H9 (cell line): ENCODE results near the gene RERE. TPM values are rescaled to one million over a fixed set of nuclear protein-coding genes. Genes with fewer than 3 reads are reported as not detected.

ENCODE experiments used
- DNase-seq: peaks from one replicate; pipeline ENCODE4 v3.0.0-alpha.2; 2017
- H2AFZ ChIP-seq: one replicate; pipeline ENCODE4 v1.6.1; 2013; ENCODE audit warnings: mild to moderate bottlenecking, low read length, control low read depth, moderate library complexity
- H2AK5ac ChIP-seq: 2 replicates; pipeline ENCODE4 v1.6.1; 2013; ENCODE audit warnings: low read length, control low read depth, mixed read lengths; ENCODE audit not compliant: insufficient read length
- H2BK120ac ChIP-seq: one replicate; pipeline ENCODE4 v1.6.1; 2013; ENCODE audit warnings: low read depth, mild to moderate bottlenecking, low read length, control low read depth, inconsistent platforms; ENCODE audit not compliant: poor library complexity, severe bottlenecking
- H2BK12ac ChIP-seq: 2 replicates; pipeline ENCODE4 v1.6.1; 2013; ENCODE audit warnings: low read length, control low read depth, mixed read lengths, low read depth; ENCODE audit not compliant: insufficient read length
- H2BK15ac ChIP-seq: 2 replicates; pipeline ENCODE4 v1.6.1; 2013; ENCODE audit warnings: low read depth, low read length, control low read depth
- H2BK20ac ChIP-seq: one replicate; pipeline ENCODE4 v1.6.1; 2013; ENCODE audit warnings: low read depth, mild to moderate bottlenecking, low read length, control low read depth, inconsistent platforms; ENCODE audit not compliant: poor library complexity, severe bottlenecking
- H2BK5ac ChIP-seq: 2 replicates; pipeline ENCODE4 v1.6.1; 2013; ENCODE audit warnings: low read length, control low read depth, mixed read lengths; ENCODE audit not compliant: insufficient read length
- H3K14ac ChIP-seq: 2 replicates; pipeline ENCODE4 v1.6.1; 2013; ENCODE audit warnings: low read length, control low read depth; ENCODE audit not compliant: insufficient read depth
- H3K18ac ChIP-seq: 2 replicates; pipeline ENCODE4 v1.6.1; 2013; ENCODE audit warnings: low read depth, mild to moderate bottlenecking, mixed read lengths, low read length, control low read depth; ENCODE audit not compliant: insufficient read length
- H3K23ac ChIP-seq: 2 replicates; pipeline ENCODE4 v1.6.1; 2013; ENCODE audit warnings: low read length, control low read depth, mixed read lengths, low read depth; ENCODE audit not compliant: insufficient read length
- H3K23me2 ChIP-seq: 2 replicates; pipeline ENCODE4 v1.6.1; 2013; ENCODE audit warnings: low read depth, mild to moderate bottlenecking, mixed read lengths, low read length, control low read depth; ENCODE audit not compliant: insufficient read length, poor library complexity, severe bottlenecking
- H3K27ac ChIP-seq: 2 replicates; pipeline ENCODE4 v1.5.1; 2013; ENCODE audit warnings: low read length, control low read depth, mixed read lengths, low read depth; ENCODE audit not compliant: insufficient read length
- H3K27me3 ChIP-seq: 2 replicates; pipeline ENCODE4 v1.6.1; 2013; ENCODE audit warnings: low read length, control low read depth, inconsistent platforms; ENCODE audit not compliant: insufficient read depth
- H3K4ac ChIP-seq: 2 replicates; pipeline ENCODE4 v1.6.1; 2013; ENCODE audit warnings: low read depth, mild to moderate bottlenecking, control low read depth, inconsistent platforms, low read length, moderate library complexity
- H3K4me1 ChIP-seq: 2 replicates; pipeline ENCODE4 v1.6.1; 2013; ENCODE audit warnings: low read length, control low read depth, inconsistent platforms; ENCODE audit not compliant: insufficient read depth
- H3K4me2 ChIP-seq: 2 replicates; pipeline ENCODE4 v1.6.1; 2013; ENCODE audit warnings: low read length, control low read depth, mixed read lengths; ENCODE audit not compliant: insufficient read length, insufficient read depth
- H3K56ac ChIP-seq: 2 replicates; pipeline ENCODE4 v1.6.1; 2013; ENCODE audit warnings: low read depth, mild to moderate bottlenecking, mixed read lengths, low read length, control low read depth; ENCODE audit not compliant: insufficient read length
- H3K79me1 ChIP-seq: 2 replicates; pipeline ENCODE4 v1.6.1; 2013; ENCODE audit warnings: low read depth, mild to moderate bottlenecking, moderate library complexity, low read length, control low read depth, inconsistent platforms; ENCODE audit not compliant: insufficient read depth, poor library complexity, severe bottlenecking
- H3K79me2 ChIP-seq: 2 replicates; pipeline ENCODE4 v1.6.1; 2013; ENCODE audit warnings: low read length, control low read depth, inconsistent platforms; ENCODE audit not compliant: insufficient read depth
- H3K9ac ChIP-seq: 2 replicates; pipeline ENCODE4 v1.6.1; 2013; ENCODE audit warnings: low read length, control low read depth, mixed read lengths; ENCODE audit not compliant: insufficient read length; ENCODE audit errors: extremely low read depth
- H3K9me3 ChIP-seq: one replicate; pipeline ENCODE4 v1.6.1; 2013; ENCODE audit warnings: low read depth, low read length, inconsistent platforms; ENCODE audit not compliant: control insufficient read depth
- H3T11ph ChIP-seq: one replicate; pipeline ENCODE4 v1.6.1; 2013; ENCODE audit warnings: mild to moderate bottlenecking, low read length, control low read depth, inconsistent platforms
- H4K20me1 ChIP-seq: one replicate; pipeline ENCODE4 v1.6.1; 2013; ENCODE audit not compliant: control insufficient read depth, insufficient read length, insufficient read depth
- H4K5ac ChIP-seq: 2 replicates; pipeline ENCODE4 v1.6.1; 2013; ENCODE audit warnings: low read depth, mild to moderate bottlenecking, mixed read lengths, low read length, control low read depth; ENCODE audit not compliant: insufficient read length
- H4K8ac ChIP-seq: replicated peaks from 2 replicates; pipeline ENCODE4 v1.6.1; 2013; ENCODE audit warnings: low read length, control low read depth, mixed read lengths, low read depth; ENCODE audit not compliant: insufficient read length
- H4K91ac ChIP-seq: 2 replicates; pipeline ENCODE4 v1.6.1; 2013; ENCODE audit warnings: low read depth, mild to moderate bottlenecking, moderate library complexity, mixed read lengths, low read length, control low read depth; ENCODE audit not compliant: insufficient read length
- H3K27ac Mint-ChIP-seq, 3 experiments: 2 replicates in 2 of 3; 3 replicates in 1 of 3; pipeline ENCODE4 v1.8.0; 2020 to 2021; ENCODE audit warnings: mixed read lengths in 3 of 3, mild to moderate bottlenecking in 1 of 3, moderate library complexity in 1 of 3
- H3K27me3 Mint-ChIP-seq: 2 replicates; pipeline ENCODE4 v1.8.0; 2021; ENCODE audit warnings: low read depth, mild to moderate bottlenecking, moderate library complexity, mixed read lengths
- H3K36me3 Mint-ChIP-seq, 3 experiments: 2 replicates in 2 of 3; 3 replicates in 1 of 3; pipeline ENCODE4 v1.8.0; 2020 to 2021; ENCODE audit warnings: low read depth in 3 of 3, mixed read lengths in 3 of 3; ENCODE audit not compliant: insufficient read depth in 1 of 3
- H3K4me1 Mint-ChIP-seq, 2 experiments: 2 replicates each; pipeline ENCODE4 v1.8.0; 2020; ENCODE audit warnings: mixed read lengths in 2 of 2
- H3K4me3 Mint-ChIP-seq, 2 experiments: 2 replicates in 1 of 2; 3 replicates in 1 of 2; pipeline ENCODE4 v1.8.0; 2020 to 2021; ENCODE audit warnings: mild to moderate bottlenecking in 2 of 2, mixed read lengths in 2 of 2, moderate library complexity in 1 of 2
- H3K9me3 Mint-ChIP-seq, 2 experiments: 2 replicates in 1 of 2; 3 replicates in 1 of 2; pipeline ENCODE4 v1.8.0; 2020; ENCODE audit warnings: mild to moderate bottlenecking in 2 of 2, mixed read lengths in 2 of 2, moderate library complexity in 1 of 2
- WGBS: extraction: QIAGEN DNeasy Blood & Tissue Kit; methylation state at CpG from one replicate; pipeline ENCODE4 v1.1.7; 2013; ENCODE audit warnings: missing lambda C conversion rate, low lambda C conversion rate, mixed read lengths; ENCODE audit not compliant: insufficient read length; ENCODE audit errors: extremely low coverage; 5-methylcytosine and 5-hydroxymethylcytosine counted together
- total RNA-seq: library from RNA; stranded (reverse); gene quantifications from 2 replicates; pipeline ENCODE4 v1.2.1, GENCODE V29; 2021
- TF ChIP-seq, protein P1 (sequence below): fragments of 200-600 bp; sonication (generic); conservative IDR thresholded peaks from 3 replicates; pipeline ENCODE4 v1.8.0; 2021; ENCODE audit warnings: antibody characterized with exemption, mild to moderate bottlenecking

The RERE gene
- total RNA-seq, 1 experiment from 2014 or later = 103 TPM

DNA sequence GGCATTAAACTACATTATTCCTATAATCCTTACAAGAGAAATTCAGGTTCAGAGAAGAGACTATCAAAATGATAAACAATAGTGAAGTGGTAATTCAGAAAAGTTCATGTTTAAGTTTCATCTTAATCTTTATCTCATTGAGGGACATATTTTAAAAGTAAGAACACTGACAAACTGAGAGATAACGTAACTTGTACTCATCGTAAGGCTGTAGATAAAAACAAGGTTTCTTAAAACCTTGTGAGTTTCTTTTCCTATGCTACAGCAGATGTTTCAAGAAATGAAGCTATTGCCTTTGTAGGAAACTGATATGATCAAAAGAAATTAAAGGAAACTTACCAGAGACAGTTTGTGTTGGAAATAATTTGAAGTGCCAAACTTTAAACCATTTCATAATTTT, 65.0 kb downstream of the RERE start:
- no CpG with 5 or more reads among the region's 2 CpGs for WGBS
- Histone ChIP-seq H3K4ac (no peak overlapping the region), H2BK20ac (no peak overlapping the region), H3K9me3 (no peaks in the 10 kb centered on the region), H3K4me1 (peaks cover 2% of the 10 kb centered on the region; the same call in 1 of the 2 replicates), H3K14ac (no peak overlapping the region), H3K23me2 (no peaks in the 10 kb centered on the region), H3K56ac (no peak overlapping the region), H4K8ac (no peak overlapping the region), H3K9ac (no peak overlapping the region), H3K27ac (no peak overlapping the region), H2AK5ac (no peak overlapping the region), H4K20me1 (no peaks in the 10 kb centered on the region), H4K5ac (no peak overlapping the region), H3K27me3 (no peaks in the 10 kb centered on the region), H3K18ac (no peak overlapping the region), H3K79me2 (no peaks in the 10 kb centered on the region; the same call in 1 of the 2 replicates), H2BK12ac (no peak overlapping the region), H4K91ac (no peak overlapping the region), H3K79me1 (no peaks in the 10 kb centered on the region), H2AFZ (no peak overlapping the region), H2BK5ac (no peak overlapping the region), H2BK15ac (no peak overlapping the region), H3T11ph (no peak overlapping the region), H2BK120ac (no peak overlapping the region), H3K4me2 (no peak overlapping the region), H3K23ac (no peak overlapping the region)
- TF ChIP-seq, protein P1, sequence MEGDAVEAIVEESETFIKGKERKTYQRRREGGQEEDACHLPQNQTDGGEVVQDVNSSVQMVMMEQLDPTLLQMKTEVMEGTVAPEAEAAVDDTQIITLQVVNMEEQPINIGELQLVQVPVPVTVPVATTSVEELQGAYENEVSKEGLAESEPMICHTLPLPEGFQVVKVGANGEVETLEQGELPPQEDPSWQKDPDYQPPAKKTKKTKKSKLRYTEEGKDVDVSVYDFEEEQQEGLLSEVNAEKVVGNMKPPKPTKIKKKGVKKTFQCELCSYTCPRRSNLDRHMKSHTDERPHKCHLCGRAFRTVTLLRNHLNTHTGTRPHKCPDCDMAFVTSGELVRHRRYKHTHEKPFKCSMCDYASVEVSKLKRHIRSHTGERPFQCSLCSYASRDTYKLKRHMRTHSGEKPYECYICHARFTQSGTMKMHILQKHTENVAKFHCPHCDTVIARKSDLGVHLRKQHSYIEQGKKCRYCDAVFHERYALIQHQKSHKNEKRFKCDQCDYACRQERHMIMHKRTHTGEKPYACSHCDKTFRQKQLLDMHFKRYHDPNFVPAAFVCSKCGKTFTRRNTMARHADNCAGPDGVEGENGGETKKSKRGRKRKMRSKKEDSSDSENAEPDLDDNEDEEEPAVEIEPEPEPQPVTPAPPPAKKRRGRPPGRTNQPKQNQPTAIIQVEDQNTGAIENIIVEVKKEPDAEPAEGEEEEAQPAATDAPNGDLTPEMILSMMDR = no peak
- Mint-ChIP-seq H3K4me3 (no peak overlapping the region), H3K9me3 (no peaks in the 10 kb centered on the region; a peak in 1 of 5 replicates), H3K27me3 (no peaks in the 10 kb centered on the region), H3K36me3 (peaks cover 0 to 5% (median 3%) of the 10 kb centered on the region in 3 experiments; a peak in 1 of 7 replicates), H3K27ac (no peak overlapping the region), H3K4me1 (peaks cover 21 to 22% of the 10 kb centered on the region in 2 experiments)
- DNase-seq = no peak
